Endothelial cell (in vitro differentiated cells): ENCODE results near the gene NGEF. TPM values are rescaled to one million over a fixed set of nuclear protein-coding genes. Genes with fewer than 3 reads are reported as not detected.

Source experiments
- DNase-seq: peaks from one replicate; pipeline ENCODE4 v3.0.0; 2021; ENCODE audit warnings: low spot score
- H3K27ac Mint-ChIP-seq: one replicate; pipeline ENCODE4 v1.8.0; 2021; ENCODE audit warnings: mixed read lengths, inconsistent platforms; ENCODE audit not compliant: unreplicated experiment
- H3K27me3 Mint-ChIP-seq: one replicate; pipeline ENCODE4 v1.8.0; 2021; ENCODE audit warnings: mild to moderate bottlenecking, moderate library complexity, mixed read lengths, inconsistent platforms; ENCODE audit not compliant: unreplicated experiment
- H3K36me3 Mint-ChIP-seq: one replicate; pipeline ENCODE4 v1.8.0; 2021; ENCODE audit warnings: mild to moderate bottlenecking, low read depth, mixed read lengths, inconsistent platforms; ENCODE audit not compliant: unreplicated experiment
- H3K4me1 Mint-ChIP-seq: one replicate; pipeline ENCODE4 v1.8.0; 2021; ENCODE audit warnings: mild to moderate bottlenecking, mixed read lengths, inconsistent platforms; ENCODE audit not compliant: unreplicated experiment
- H3K4me3 Mint-ChIP-seq: one replicate; pipeline ENCODE4 v1.8.0; 2021; ENCODE audit warnings: mild to moderate bottlenecking, mixed read lengths, inconsistent platforms; ENCODE audit not compliant: unreplicated experiment
- H3K9me3 Mint-ChIP-seq: one replicate; pipeline ENCODE4 v1.8.0; 2021; ENCODE audit warnings: mixed read lengths, inconsistent platforms; ENCODE audit not compliant: unreplicated experiment
- total RNA-seq: library from RNA; stranded (reverse); fragmentation: NEBNext Ultra II Directional; extraction: Animal tissue kit (Norgen Biotek cat#: 25700); gene quantifications from one replicate; pipeline ENCODE4 v1.2.1, GENCODE V29; 2021; ENCODE audit not compliant: unreplicated experiment
- TF ChIP-seq, protein P1 (sequence below): fragments of 200-600 bp; sonication (generic); IDR thresholded peaks from one replicate; pipeline ENCODE4 v1.5.0; 2021; ENCODE audit warnings: antibody characterized with exemption; ENCODE audit not compliant: unreplicated experiment

The NGEF gene
- total RNA-seq, 1 donor from 2014 or later = 1.4 TPM

GRCh38 chr2:232883116-232883721 lies 129.8 kb downstream of the NGEF start:
- no peak overlapping the region for H3K27ac Mint-ChIP-seq
- DNase-seq = no peak
- no peaks in the 10 kb centered on the region for H3K9me3 Mint-ChIP-seq
- H3K27me3 Mint-ChIP-seq = peaks cover 4% of the 10 kb centered on the region
- H3K4me3 Mint-ChIP-seq = no peak overlapping the region
- H3K4me1 Mint-ChIP-seq = peaks cover 3% of the 10 kb centered on the region
- TF ChIP-seq, protein P1, sequence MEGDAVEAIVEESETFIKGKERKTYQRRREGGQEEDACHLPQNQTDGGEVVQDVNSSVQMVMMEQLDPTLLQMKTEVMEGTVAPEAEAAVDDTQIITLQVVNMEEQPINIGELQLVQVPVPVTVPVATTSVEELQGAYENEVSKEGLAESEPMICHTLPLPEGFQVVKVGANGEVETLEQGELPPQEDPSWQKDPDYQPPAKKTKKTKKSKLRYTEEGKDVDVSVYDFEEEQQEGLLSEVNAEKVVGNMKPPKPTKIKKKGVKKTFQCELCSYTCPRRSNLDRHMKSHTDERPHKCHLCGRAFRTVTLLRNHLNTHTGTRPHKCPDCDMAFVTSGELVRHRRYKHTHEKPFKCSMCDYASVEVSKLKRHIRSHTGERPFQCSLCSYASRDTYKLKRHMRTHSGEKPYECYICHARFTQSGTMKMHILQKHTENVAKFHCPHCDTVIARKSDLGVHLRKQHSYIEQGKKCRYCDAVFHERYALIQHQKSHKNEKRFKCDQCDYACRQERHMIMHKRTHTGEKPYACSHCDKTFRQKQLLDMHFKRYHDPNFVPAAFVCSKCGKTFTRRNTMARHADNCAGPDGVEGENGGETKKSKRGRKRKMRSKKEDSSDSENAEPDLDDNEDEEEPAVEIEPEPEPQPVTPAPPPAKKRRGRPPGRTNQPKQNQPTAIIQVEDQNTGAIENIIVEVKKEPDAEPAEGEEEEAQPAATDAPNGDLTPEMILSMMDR = no peak
- no peaks in the 10 kb centered on the region for H3K36me3 Mint-ChIP-seq

GRCh38 chr2:232882505-232883115 lies 130.4 kb downstream of the NGEF start:
- no peak overlapping the region for H3K27ac Mint-ChIP-seq
- peaks cover 6% of the 10 kb centered on the region for H3K4me1 Mint-ChIP-seq
- TF ChIP-seq, protein P1 = no peak
- H3K36me3 Mint-ChIP-seq = peaks cover 2% of the 10 kb centered on the region
- H3K9me3 Mint-ChIP-seq = no peaks in the 10 kb centered on the region
- peaks cover 8% of the 10 kb centered on the region for H3K27me3 Mint-ChIP-seq
- DNase-seq = no peak
- H3K4me3 Mint-ChIP-seq = no peak overlapping the region

DNA sequence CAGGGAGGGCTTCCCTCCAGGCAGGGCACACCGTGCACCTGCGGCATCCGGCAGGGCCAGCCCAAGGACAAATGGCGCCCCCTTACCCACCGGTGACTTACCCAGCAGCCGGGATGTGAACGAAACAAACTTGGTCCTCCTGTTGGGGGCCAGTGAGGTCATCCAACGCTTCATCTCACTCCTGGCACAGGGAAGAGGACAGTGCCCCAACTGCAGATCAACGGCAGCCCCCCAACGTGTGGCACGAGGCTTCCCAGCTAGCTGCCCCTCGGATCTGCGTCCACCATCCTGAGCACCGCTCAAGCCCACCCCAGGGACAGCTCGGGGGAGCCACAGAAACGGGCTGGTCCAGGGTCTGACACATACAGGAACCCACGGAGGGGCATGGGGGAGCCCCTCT lies 131.0 kb downstream of the NGEF start:
- H3K27ac Mint-ChIP-seq = no peak overlapping the region
- H3K9me3 Mint-ChIP-seq = no peaks in the 10 kb centered on the region
- TF ChIP-seq, protein P1 = no peak
- DNase-seq = no peak
- H3K4me1 Mint-ChIP-seq = peaks cover 9% of the 10 kb centered on the region
- H3K36me3 Mint-ChIP-seq = peaks cover 4% of the 10 kb centered on the region
- H3K27me3 Mint-ChIP-seq = peaks cover 9% of the 10 kb centered on the region
- no peak overlapping the region for H3K4me3 Mint-ChIP-seq

- no peaks in the 10 kb centered on the region for H3K9me3 Mint-ChIP-seq
- peaks cover 4% of the 10 kb centered on the region for H3K36me3 Mint-ChIP-seq
- H3K27ac Mint-ChIP-seq = no peak overlapping the region
- peaks cover 7% of the 10 kb centered on the region for H3K27me3 Mint-ChIP-seq
- H3K4me3 Mint-ChIP-seq = no peak overlapping the region
- TF ChIP-seq, protein P1 = no peak
- H3K4me1 Mint-ChIP-seq = peaks cover 9% of the 10 kb centered on the region
- DNase-seq = no peak
Measured at GRCh38 chr2:232880764-232881351, 132.2 kb downstream of the NGEF start.
